ENCODE results near the gene MMP14. TPM values are rescaled to one million over a fixed set of nuclear protein-coding genes. Genes with fewer than 3 reads are reported as not detected.

MMP14 gene
- total and polyA plus RNA-seq, 4 donors: 60.5 to 262 (median 78.0) TPM

DNA sequence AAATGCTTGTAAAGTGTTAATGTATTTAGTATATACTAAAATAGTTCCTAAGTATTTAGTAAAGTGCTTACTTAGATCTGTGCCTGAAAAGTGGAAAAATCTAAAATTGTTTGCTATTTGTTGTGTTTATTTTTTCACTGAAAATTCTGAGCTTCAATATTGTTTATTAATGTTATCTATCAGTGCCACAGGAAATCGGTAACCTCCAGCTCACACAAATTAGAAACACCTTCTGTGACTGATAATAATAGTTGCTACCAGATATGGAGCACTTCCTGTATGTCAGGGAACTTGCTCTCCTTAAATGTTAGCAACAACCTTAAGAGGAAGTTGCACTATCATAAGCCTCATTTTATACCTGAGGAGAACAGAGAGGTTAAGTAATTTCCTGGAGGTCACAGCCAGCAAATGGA, 34.4 kb downstream of the MMP14 start:
- Histone ChIP-seq H3K27ac (ENCODE audit: low read depth, low read length) (peak overlapping the region; percentile 67), H3K4me3 (ENCODE audit: low read depth, low read length) (peak overlapping the region; percentile 55), H3K27me3 (ENCODE audit: control insufficient read depth, insufficient read depth, low read length) (no peaks in the 10 kb centered on the region), H3K9me3 (ENCODE audit: control insufficient read depth, insufficient read depth, low read length) (no peaks in the 10 kb centered on the region), H3K36me3 (ENCODE audit: control insufficient read depth, insufficient read depth, low read length) (peaks cover 11% of the 10 kb centered on the region), H3K4me1 (ENCODE audit: control insufficient read depth, insufficient read depth, low read length) (peaks cover 14% of the 10 kb centered on the region)
- WGBS (ENCODE audit: insufficient coverage): no CpG with 5 or more reads among the region's 1 CpG
- DNase-seq (ENCODE audit: low read depth in 4 of 6, low spot score in 6 of 6): no peak

DNA sequence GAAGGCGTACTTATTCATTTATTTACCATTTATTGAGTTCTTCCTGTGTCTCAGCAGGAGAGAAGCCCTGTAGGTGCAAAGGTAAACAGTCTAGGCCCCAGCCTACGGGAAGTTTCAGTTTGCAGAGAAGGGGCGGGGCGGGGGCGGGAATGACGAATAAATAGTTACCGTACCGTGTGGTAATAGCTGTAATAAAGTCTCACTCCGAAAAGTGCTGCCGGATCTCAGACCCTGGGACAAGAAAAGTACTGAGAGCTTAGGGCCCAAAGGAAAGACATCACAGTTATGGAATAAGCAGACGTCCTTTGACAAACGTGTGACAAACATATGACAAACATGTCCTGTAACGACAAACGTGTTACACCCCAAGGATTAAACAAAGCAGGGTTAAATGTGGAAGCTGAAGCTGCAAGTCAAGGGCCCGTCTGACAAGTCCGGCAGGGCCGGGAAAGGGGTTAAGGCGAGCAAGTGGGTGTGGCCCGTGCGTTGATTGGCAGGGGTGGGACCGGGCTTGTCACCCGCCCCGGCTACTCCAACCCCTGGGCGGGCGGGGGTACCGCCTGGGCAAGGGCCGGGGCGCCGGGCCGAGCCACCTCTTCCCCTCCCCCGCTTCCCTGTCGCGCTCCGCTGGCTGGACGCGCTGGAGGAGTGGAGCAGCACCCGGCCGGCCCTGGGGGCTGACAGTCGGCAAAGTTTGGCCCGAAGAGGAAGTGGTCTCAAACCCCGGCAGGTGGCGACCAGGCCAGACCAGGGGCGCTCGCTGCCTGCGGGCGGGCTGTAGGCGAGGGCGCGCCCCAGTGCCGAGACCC, 35.0 kb downstream of the MMP14 start, which contains the start of gene LRP10:
Gene LRP10, plus strand, starts transcription at position 517 of the 809 bp plus-strand sequence. CDS start 564 bp downstream, outside the sequence.
- Histone ChIP-seq H3K36me3 (ENCODE audit: control insufficient read depth, insufficient read depth, low read length) (peaks cover 17% of the 10 kb centered on the region), H3K27me3 (ENCODE audit: control insufficient read depth, insufficient read depth, low read length) (no peaks in the 10 kb centered on the region), H3K4me1 (ENCODE audit: control insufficient read depth, insufficient read depth, low read length) (peaks cover 14% of the 10 kb centered on the region), H3K9me3 (ENCODE audit: control insufficient read depth, insufficient read depth, low read length) (no peaks in the 10 kb centered on the region), H3K4me3 (ENCODE audit: low read depth, low read length) (peak within 1 kb of the TSS; percentile 55), H3K27ac (ENCODE audit: low read depth, low read length) (peak within 1 kb of the TSS; percentile 67)
- WGBS (ENCODE audit: insufficient coverage): 3% methylated on average over 48 of the region's 50 CpGs
- DNase-seq (ENCODE audit: low read depth in 4 of 6, low spot score in 6 of 6): peak in 4 of 6 donors; percentile 46 to 93 (median 69)

DNA sequence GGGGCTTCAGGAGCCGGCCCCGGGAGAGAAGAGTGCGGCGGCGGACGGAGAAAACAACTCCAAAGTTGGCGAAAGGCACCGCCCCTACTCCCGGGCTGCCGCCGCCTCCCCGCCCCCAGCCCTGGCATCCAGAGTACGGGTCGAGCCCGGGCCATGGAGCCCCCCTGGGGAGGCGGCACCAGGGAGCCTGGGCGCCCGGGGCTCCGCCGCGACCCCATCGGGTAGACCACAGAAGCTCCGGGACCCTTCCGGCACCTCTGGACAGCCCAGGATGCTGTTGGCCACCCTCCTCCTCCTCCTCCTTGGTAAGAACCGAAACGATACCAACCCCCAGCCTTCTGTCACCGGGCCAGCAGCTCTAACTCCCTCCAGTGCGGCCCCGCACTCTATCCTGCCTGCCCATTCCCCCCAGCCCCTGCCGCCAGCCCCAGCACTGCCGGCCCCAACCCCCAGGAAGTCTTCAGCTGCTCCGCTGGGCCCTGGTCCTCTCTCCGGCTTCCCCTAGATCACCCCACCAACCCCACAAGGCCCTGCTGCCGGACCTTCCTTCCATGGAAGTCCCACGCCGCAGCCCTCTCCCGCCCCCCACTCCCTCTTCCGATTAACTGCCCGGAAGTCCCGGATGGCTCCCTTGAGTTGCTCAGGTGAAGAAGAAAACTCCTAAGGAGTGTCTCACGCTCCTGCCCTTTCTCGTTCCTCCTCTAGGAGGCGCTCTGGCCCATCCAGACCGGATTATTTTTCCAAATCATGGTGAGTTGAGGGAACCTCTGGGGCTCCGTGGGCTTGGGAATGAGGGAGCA, 35.8 kb downstream of the MMP14 start:
- peaks cover 25% of the 10 kb centered on the region for H3K36me3 ChIP-seq (ENCODE audit: control insufficient read depth, insufficient read depth, low read length)
- H3K4me3 ChIP-seq (ENCODE audit: low read depth, low read length): peak overlapping the region; percentile 55
- no peaks in the 10 kb centered on the region for H3K9me3 ChIP-seq (ENCODE audit: control insufficient read depth, insufficient read depth, low read length)
- H3K27ac ChIP-seq (ENCODE audit: low read depth, low read length): peak overlapping the region; percentile 67
- WGBS (ENCODE audit: insufficient coverage): 0% methylated on average over 35 of the region's 45 CpGs
- H3K27me3 ChIP-seq (ENCODE audit: control insufficient read depth, insufficient read depth, low read length): no peaks in the 10 kb centered on the region
- DNase-seq (ENCODE audit: low read depth in 4 of 6, low spot score in 6 of 6): peak in 2 of 6 donors; percentile 83 to 89
- H3K4me1 ChIP-seq (ENCODE audit: control insufficient read depth, insufficient read depth, low read length): peaks cover 14% of the 10 kb centered on the region

DNA sequence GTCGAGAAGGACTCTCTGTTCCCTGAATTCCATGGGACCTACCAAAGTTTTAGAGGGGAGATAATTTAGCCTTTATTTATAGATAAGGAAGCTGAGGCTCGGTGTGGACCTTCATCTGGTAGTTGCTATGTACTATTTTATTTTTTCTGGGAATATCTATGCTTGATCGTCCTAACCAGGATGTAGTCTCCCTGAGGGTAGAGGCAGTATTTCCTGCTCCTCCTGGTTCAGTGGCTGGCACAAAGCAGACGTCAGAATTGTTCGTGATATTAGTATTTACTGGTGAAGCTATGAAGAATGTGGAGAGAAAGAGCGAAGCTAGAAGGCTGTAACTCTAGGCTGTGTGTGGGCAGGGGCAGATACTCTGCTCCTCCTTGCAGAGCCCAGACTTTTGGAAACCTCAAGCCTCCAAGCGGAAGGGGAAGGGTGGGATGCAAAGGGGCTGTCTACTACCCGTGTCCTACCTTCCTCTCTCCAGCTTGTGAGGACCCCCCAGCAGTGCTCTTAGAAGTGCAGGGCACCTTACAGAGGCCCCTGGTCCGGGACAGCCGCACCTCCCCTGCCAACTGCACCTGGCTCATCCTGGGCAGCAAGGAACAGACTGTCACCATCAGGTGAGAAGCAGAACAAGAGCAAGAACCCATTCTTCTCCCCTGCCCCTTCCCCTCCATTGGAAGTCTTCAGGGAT, 36.6 kb downstream of the MMP14 start:
- no peaks in the 10 kb centered on the region for H3K27me3 ChIP-seq (ENCODE audit: control insufficient read depth, insufficient read depth, low read length)
- peaks cover 14% of the 10 kb centered on the region for H3K4me1 ChIP-seq (ENCODE audit: control insufficient read depth, insufficient read depth, low read length)
- DNase-seq (ENCODE audit: low read depth in 4 of 6, low spot score in 6 of 6): no peak
- H3K4me3 ChIP-seq (ENCODE audit: low read depth, low read length): peak overlapping the region; percentile 55
- WGBS (ENCODE audit: insufficient coverage): 73% methylated on average over 7 of the region's 10 CpGs
- no peaks in the 10 kb centered on the region for H3K9me3 ChIP-seq (ENCODE audit: control insufficient read depth, insufficient read depth, low read length)
- H3K27ac ChIP-seq (ENCODE audit: low read depth, low read length): peak overlapping the region; percentile 67
- peaks cover 32% of the 10 kb centered on the region for H3K36me3 ChIP-seq (ENCODE audit: control insufficient read depth, insufficient read depth, low read length)

DNA sequence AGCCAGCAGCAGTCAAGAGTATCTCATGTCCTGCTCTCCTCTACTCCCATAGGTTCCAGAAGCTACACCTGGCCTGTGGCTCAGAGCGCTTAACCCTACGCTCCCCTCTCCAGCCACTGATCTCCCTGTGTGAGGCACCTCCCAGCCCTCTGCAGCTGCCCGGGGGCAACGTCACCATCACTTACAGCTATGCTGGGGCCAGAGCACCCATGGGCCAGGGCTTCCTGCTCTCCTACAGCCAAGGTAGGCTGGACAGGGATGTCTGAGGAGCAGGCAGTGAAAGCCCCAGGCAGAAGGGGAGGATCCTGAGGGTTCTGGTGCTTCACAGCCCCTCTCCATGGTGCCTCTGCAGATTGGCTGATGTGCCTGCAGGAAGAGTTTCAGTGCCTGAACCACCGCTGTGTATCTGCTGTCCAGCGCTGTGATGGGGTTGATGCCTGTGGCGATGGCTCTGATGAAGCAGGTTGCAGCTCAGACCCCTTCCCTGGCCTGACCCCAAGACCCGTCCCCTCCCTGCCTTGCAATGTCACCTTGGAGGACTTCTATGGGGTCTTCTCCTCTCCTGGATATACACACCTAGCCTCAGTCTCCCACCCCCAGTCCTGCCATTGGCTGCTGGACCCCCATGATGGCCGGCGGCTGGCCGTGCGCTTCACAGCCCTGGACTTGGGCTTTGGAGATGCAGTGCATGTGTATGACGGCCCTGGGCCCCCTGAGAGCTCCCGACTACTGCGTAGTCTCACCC, 38.8 kb downstream of the MMP14 start:
- Histone ChIP-seq H3K27me3 (ENCODE audit: control insufficient read depth, insufficient read depth, low read length) (no peaks in the 10 kb centered on the region), H3K36me3 (ENCODE audit: control insufficient read depth, insufficient read depth, low read length) (peaks cover 44% of the 10 kb centered on the region), H3K9me3 (ENCODE audit: control insufficient read depth, insufficient read depth, low read length) (no peaks in the 10 kb centered on the region), H3K27ac (ENCODE audit: low read depth, low read length) (no peak overlapping the region), H3K4me1 (ENCODE audit: control insufficient read depth, insufficient read depth, low read length) (peaks cover 12% of the 10 kb centered on the region), H3K4me3 (ENCODE audit: low read depth, low read length) (no peak overlapping the region)
- 92% methylated on average over 15 of the region's 15 CpGs for WGBS (ENCODE audit: insufficient coverage)
- DNase-seq (ENCODE audit: low read depth in 4 of 6, low spot score in 6 of 6): no peak

DNA sequence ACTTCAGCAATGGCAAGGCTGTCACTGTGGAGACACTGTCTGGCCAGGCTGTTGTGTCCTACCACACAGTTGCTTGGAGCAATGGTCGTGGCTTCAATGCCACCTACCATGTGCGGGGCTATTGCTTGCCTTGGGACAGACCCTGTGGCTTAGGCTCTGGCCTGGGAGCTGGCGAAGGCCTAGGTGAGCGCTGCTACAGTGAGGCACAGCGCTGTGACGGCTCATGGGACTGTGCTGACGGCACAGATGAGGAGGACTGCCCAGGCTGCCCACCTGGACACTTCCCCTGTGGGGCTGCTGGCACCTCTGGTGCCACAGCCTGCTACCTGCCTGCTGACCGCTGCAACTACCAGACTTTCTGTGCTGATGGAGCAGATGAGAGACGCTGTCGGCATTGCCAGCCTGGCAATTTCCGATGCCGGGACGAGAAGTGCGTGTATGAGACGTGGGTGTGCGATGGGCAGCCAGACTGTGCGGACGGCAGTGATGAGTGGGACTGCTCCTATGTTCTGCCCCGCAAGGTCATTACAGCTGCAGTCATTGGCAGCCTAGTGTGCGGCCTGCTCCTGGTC, 39.4 kb downstream of the MMP14 start:
- Histone ChIP-seq H3K4me3 (ENCODE audit: low read depth, low read length) (no peak overlapping the region), H3K4me1 (ENCODE audit: control insufficient read depth, insufficient read depth, low read length) (peaks cover 9% of the 10 kb centered on the region), H3K27ac (ENCODE audit: low read depth, low read length) (no peak overlapping the region), H3K9me3 (ENCODE audit: control insufficient read depth, insufficient read depth, low read length) (no peaks in the 10 kb centered on the region), H3K36me3 (ENCODE audit: control insufficient read depth, insufficient read depth, low read length) (peaks cover 44% of the 10 kb centered on the region), H3K27me3 (ENCODE audit: control insufficient read depth, insufficient read depth, low read length) (no peaks in the 10 kb centered on the region)
- DNase-seq (ENCODE audit: low read depth in 4 of 6, low spot score in 6 of 6): no peak
- 94% methylated on average over 20 of the region's 20 CpGs for WGBS (ENCODE audit: insufficient coverage)

DNA sequence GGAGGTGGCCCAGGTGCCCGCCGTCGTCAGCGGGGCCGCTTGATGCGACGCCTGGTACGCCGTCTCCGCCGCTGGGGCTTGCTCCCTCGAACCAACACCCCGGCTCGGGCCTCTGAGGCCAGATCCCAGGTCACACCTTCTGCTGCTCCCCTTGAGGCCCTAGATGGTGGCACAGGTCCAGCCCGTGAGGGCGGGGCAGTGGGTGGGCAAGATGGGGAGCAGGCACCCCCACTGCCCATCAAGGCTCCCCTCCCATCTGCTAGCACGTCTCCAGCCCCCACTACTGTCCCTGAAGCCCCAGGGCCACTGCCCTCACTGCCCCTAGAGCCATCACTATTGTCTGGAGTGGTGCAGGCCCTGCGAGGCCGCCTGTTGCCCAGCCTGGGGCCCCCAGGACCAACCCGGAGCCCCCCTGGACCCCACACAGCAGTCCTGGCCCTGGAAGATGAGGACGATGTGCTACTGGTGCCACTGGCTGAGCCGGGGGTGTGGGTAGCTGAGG, 40.7 kb downstream of the MMP14 start:
- Histone ChIP-seq H3K27me3 (ENCODE audit: control insufficient read depth, insufficient read depth, low read length) (no peaks in the 10 kb centered on the region), H3K36me3 (ENCODE audit: control insufficient read depth, insufficient read depth, low read length) (peaks cover 44% of the 10 kb centered on the region), H3K4me1 (ENCODE audit: control insufficient read depth, insufficient read depth, low read length) (peaks cover 8% of the 10 kb centered on the region), H3K9me3 (ENCODE audit: control insufficient read depth, insufficient read depth, low read length) (no peaks in the 10 kb centered on the region), H3K27ac (ENCODE audit: low read depth, low read length) (no peak overlapping the region), H3K4me3 (ENCODE audit: low read depth, low read length) (no peak overlapping the region)
- WGBS (ENCODE audit: insufficient coverage): 95% methylated on average over 22 of the region's 22 CpGs
- DNase-seq (ENCODE audit: low read depth in 4 of 6, low spot score in 6 of 6): no peak

DNA sequence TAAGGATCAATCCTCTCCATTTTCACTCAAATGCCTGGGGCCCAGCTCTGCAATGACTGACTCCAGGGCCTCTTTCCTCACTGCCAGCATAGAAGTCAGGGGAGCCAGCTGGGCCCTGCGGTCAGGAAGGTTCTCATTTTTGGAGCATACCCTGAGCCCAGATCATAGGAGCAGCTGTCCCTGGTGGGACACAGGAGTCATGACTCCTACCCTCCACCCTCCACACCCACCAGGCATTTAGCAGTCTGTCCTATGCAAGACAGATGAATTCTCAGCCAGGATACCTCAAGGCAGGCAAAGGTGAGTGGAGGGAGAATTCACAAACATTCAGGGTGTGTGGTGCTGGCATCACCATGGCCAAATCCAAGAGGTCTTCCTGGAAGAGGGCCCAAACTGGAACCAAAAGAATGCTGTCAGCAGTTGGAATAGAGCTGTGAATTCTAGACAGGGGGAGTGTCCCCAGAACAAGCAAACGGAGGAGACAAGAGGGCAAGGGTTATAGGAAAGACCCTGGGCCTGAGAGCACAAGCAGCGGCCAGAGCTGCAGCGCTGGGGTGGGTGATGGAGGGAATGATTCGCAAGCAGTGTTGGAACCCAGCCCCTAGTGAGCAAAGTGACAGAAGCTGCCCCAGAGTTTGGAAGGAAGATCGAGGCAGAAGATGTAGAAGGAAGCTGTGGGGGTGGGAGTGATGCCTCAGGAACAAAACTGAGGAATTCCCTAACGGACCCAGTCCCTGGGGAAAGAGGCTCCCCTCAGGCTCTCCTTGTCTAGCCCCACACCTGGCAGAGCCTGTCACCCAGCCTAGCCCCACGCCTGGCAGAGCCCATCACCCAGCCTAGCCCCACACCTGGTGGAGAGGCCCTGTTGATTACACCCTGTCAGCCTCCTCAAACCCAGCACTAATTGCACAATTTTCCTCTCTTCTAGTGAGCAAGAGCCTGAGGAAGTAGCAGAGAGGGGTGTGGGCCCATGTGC, 42.2 kb downstream of the MMP14 start:
- 80% methylated on average over 7 of the region's 8 CpGs for WGBS (ENCODE audit: insufficient coverage)
- no peak overlapping the region for H3K27ac ChIP-seq (ENCODE audit: low read depth, low read length)
- peaks cover 44% of the 10 kb centered on the region for H3K36me3 ChIP-seq (ENCODE audit: control insufficient read depth, insufficient read depth, low read length)
- no peak for DNase-seq (ENCODE audit: low read depth in 4 of 6, low spot score in 6 of 6)
- no peaks in the 10 kb centered on the region for H3K27me3 ChIP-seq (ENCODE audit: control insufficient read depth, insufficient read depth, low read length)
- peaks cover 16% of the 10 kb centered on the region for H3K4me1 ChIP-seq (ENCODE audit: control insufficient read depth, insufficient read depth, low read length)
- no peaks in the 10 kb centered on the region for H3K9me3 ChIP-seq (ENCODE audit: control insufficient read depth, insufficient read depth, low read length)
- H3K4me3 ChIP-seq (ENCODE audit: low read depth, low read length): no peak overlapping the region

Data from spinal cord (tissue), 10 donors.